Transverse colon (tissue), 4 donors: ENCODE data around the gene TNFRSF11A. TPM values are rescaled to one million over a fixed set of nuclear protein-coding genes. Genes with fewer than 3 reads are reported as not detected.

Experiments
- DNase-seq: peaks from one replicate; pipeline ENCODE4 v3.0.0-alpha.2; 2019
- H3K27ac ChIP-seq, 4 donors: fragments of 200-600 bp; sonication (generic); 2 replicates each; pipeline ENCODE4 v1.5.1; 2016 to 2018; ENCODE audit warnings: inconsistent platforms in 4 of 4
- H3K27me3 ChIP-seq: fragments of 200-600 bp; sonication (generic); 2 replicates; pipeline ENCODE4 v1.5.1; 2017; ENCODE audit warnings: inconsistent platforms
- H3K36me3 ChIP-seq, 4 donors: fragments of 200-600 bp; sonication (generic); 2 replicates each; pipeline ENCODE4 v1.5.1; 2017 to 2019; ENCODE audit warnings: inconsistent platforms in 4 of 4
- H3K4me1 ChIP-seq, 4 donors: fragments of 200-600 bp; sonication (generic); 2 replicates each; pipeline ENCODE4 v1.5.1; 2017 to 2020; ENCODE audit warnings: inconsistent platforms in 4 of 4
- H3K4me3 ChIP-seq, 4 donors: fragments of 200-600 bp; sonication (generic); 1 replicate in 1 of 4; 2 replicates in 3 of 4; pipeline versions ENCODE4 v1.5.1 to v1.6.1; 2017 to 2019; ENCODE audit warnings: inconsistent platforms in 4 of 4
- H3K9me3 ChIP-seq, 2 donors: fragments of 200-600 bp; sonication (generic); 2 replicates each; pipeline ENCODE4 v1.5.1; 2017 to 2019; ENCODE audit warnings: inconsistent platforms in 2 of 2
- CTCF ChIP-seq, 5 experiments: fragments of 200-600 bp in 3 of 5; fragments of 450-650 bp in 2 of 5; sonication (generic) in 3 of 5; IDR thresholded peaks; 1 replicate in 2 of 5; 2 replicates in 3 of 5; pipeline ENCODE4 v1.5.1; 2016 to 2017; ENCODE audit warnings: antibody characterized with exemption in 5 of 5, inconsistent platforms in 3 of 5, mild to moderate bottlenecking in 2 of 5, moderate library complexity in 1 of 5
- EP300 ChIP-seq: sonication (generic); formaldehyde crosslinking; IDR thresholded peaks from one replicate; pipeline ENCODE4 v1.6.1; 2017; ENCODE audit warnings: antibody characterized with exemption, low read depth
- POLR2A ChIP-seq: fragments of 450-650 bp; IDR thresholded peaks from one replicate; pipeline ENCODE4 v1.6.1; 2016; ENCODE audit warnings: antibody characterized with exemption, mild to moderate bottlenecking, moderate library complexity
- POLR2AphosphoS5 ChIP-seq, 3 donors: sonication (generic); formaldehyde crosslinking; IDR thresholded peaks; one replicate each; pipeline ENCODE4 v1.6.1; 2016; ENCODE audit warnings: antibody characterized with exemption in 3 of 3
- WGBS, 2 donors: methylation state at CpG; one replicate each; pipeline ENCODE4 v1.1.5; 2018; ENCODE audit warnings: low coverage in 1 of 2; 5-methylcytosine and 5-hydroxymethylcytosine counted together
- in situ Hi-C, 4 donors: fragments of 200-750 bp; cut with MboI; loops; one replicate each; pipeline versions ENCODE4 v1.15.0 to v1.15.1; 2017; ENCODE audit warnings: low sequenced_read_pairs in 3 of 4, low pct_ligation_motif_present in 1 of 4, low pct_unique_long_range_greater_than_20kb in 1 of 4
- intact Hi-C: fragments of 100-400 bp; cut with DNase I; formaldehyde crosslinking; loops from one replicate; pipeline ENCODE4 v1.15.1; 2023; ENCODE audit warnings: low total_unique reads
- total RNA-seq, 4 donors: library from RNA; depleted of rRNA; stranded (reverse); fragments of >200 nt; gene quantifications; one replicate each; pipeline ENCODE4 v1.1.0, GENCODE V29; 2016

Gene TNFRSF11A
- total RNA-seq, 4 donors from 2014 or later, result 23.9 to 59.9 (median 31.6) TPM

GRCh38 chr18:62365420-62365819 lies 40.3 kb downstream of the TNFRSF11A start:
- peaks cover 0 to 4% (median 0%) of the 10 kb centered on the region in 4 donors for H3K36me3 ChIP-seq
- TF ChIP-seq EP300 (no peak), POLR2A (no peak), CTCF (IDR thresholded peaks at IDR 0.05) (no peak), POLR2AphosphoS5 (IDR thresholded peaks at IDR 0.05) (no peak)
- intact Hi-C loops, result no loop called here

GRCh38 chr18:62366992-62367391 lies 41.9 kb downstream of the TNFRSF11A start:
- Histone ChIP-seq H3K9me3 (no peaks in the 10 kb centered on the region), H3K36me3 (no peaks in the 10 kb centered on the region), H3K4me1 (peaks cover 0 to 4% (median 0%) of the 10 kb centered on the region in 4 donors), H3K4me3 (no peak overlapping the region), H3K27ac (no peak overlapping the region), H3K27me3 (no peaks in the 10 kb centered on the region)
- intact Hi-C loops, result no loop called here
- in situ Hi-C loops, result no loop called here
- TF ChIP-seq EP300 (no peak), POLR2A (no peak), CTCF (IDR thresholded peaks at IDR 0.05) (no peak), POLR2AphosphoS5 (IDR thresholded peaks at IDR 0.05) (no peak)
- DNase-seq, result no peak
- WGBS, 2 donors, result 98% methylated on average over 6 of the region's 6 CpGs; no CpG with 5 or more reads in 1 of the 2 donors

More at GRCh38 chr18:62365420-62365819, 40.3 kb downstream of the TNFRSF11A start:
- DNase-seq, result no peak
- Histone ChIP-seq H3K27me3 (no peaks in the 10 kb centered on the region), H3K27ac (no peak overlapping the region), H3K4me1 (no peaks in the 10 kb centered on the region), H3K4me3 (no peak overlapping the region), H3K9me3 (no peaks in the 10 kb centered on the region)
- 57 to 64% methylated on average over 2 of the region's 2 CpGs for WGBS, 2 donors
- in situ Hi-C loops, result no loop called here

- Histone ChIP-seq H3K27ac (no peak overlapping the region), H3K9me3 (no peaks in the 10 kb centered on the region), H3K4me3 (no peak overlapping the region), H3K36me3 (no peaks in the 10 kb centered on the region), H3K4me1 (peaks cover 0 to 4% (median 0%) of the 10 kb centered on the region in 4 donors), H3K27me3 (no peaks in the 10 kb centered on the region)
- intact Hi-C loops, result no loop called here
- TF ChIP-seq POLR2A (no peak), POLR2AphosphoS5 (IDR thresholded peaks at IDR 0.05) (no peak)
- in situ Hi-C loops, result no loop called here
- WGBS, 2 donors, result 46 to 47% methylated on average over 2 of the region's 2 CpGs
- DNase-seq, result no peak
These were observed 43.0 kb downstream of the TNFRSF11A start for GRCh38 chr18:62368100-62368499.

GRCh38 chr18:62369129-62369644 lies 44.1 kb downstream of the TNFRSF11A start:
- in situ Hi-C loops, result no loop called here
- WGBS, 2 donors, result 92% methylated on average over 9 of the region's 9 CpGs; no CpG with 5 or more reads in 1 of the 2 donors

More at GRCh38 chr18:62369129-62369644, 44.1 kb downstream of the TNFRSF11A start:
- DNase-seq, result no peak
- Histone ChIP-seq H3K4me1 (peaks cover 0 to 4% (median 0%) of the 10 kb centered on the region in 4 donors), H3K27me3 (no peaks in the 10 kb centered on the region), H3K36me3 (no peaks in the 10 kb centered on the region), H3K27ac (no peak overlapping the region), H3K9me3 (no peaks in the 10 kb centered on the region), H3K4me3 (no peak overlapping the region)
- no peak for TF ChIP-seq EP300
- TF ChIP-seq POLR2A, result no peak
- no peak for TF ChIP-seq POLR2AphosphoS5 (IDR thresholded peaks at IDR 0.05)
- no peak for TF ChIP-seq CTCF (IDR thresholded peaks at IDR 0.05)
- intact Hi-C loops, result no loop called here
